BJ (cell line): ENCODE results near the gene PPY. TPM values are rescaled to one million over a fixed set of nuclear protein-coding genes. Genes with fewer than 3 reads are reported as not detected.

ENCODE experiments used
- CTCF ChIA-PET: fragments of 350-600 bp; formaldehyde crosslinking; extraction: SDS; loops from one replicate; lab custom pipeline; 2021; ENCODE audit warnings: antibody characterized with exemption, inconsistent platforms; lab: Yijun Ruan, JAX
- POLR2A ChIA-PET: fragments of 300-600 bp; sonication (Branson Sonifier 250); formaldehyde crosslinking; extraction: SDS; loops from one replicate; lab custom pipeline; 2021; ENCODE audit warnings: antibody characterized with exemption; lab: Charles Lee
- DNase-seq: peaks from one replicate; pipeline ENCODE4 v3.0.0-alpha.2; 2011; ENCODE audit warnings: low read depth
- H3K27me3 ChIP-seq: 2 replicates; pipeline ENCODE4 v1.6.0; 2011; ENCODE audit warnings: low read length; ENCODE audit not compliant: control insufficient read depth, insufficient read depth
- H3K36me3 ChIP-seq: 2 replicates; pipeline ENCODE4 v1.5.1; 2011; ENCODE audit warnings: low read length; ENCODE audit not compliant: control insufficient read depth, insufficient read depth
- H3K4me3 ChIP-seq: 2 replicates; pipeline ENCODE4 v1.5.1; 2011; ENCODE audit warnings: low read depth, mild to moderate bottlenecking, control low read depth, low read length
- polyA plus RNA-seq: library from polyadenylated mRNA; depleted of rRNA; stranded (reverse); fragments of >200 nt; gene quantifications from 2 replicates; pipeline ENCODE4 v1.2.3, GENCODE V29; 2011
- TF ChIP-seq, protein P1 (sequence below): IDR thresholded peaks from 2 replicates; pipeline ENCODE4 v1.5.1; 2011; ENCODE audit warnings: low read depth, mild to moderate bottlenecking, control low read depth, inconsistent platforms, low read length, moderate library complexity; ENCODE audit not compliant: insufficient read depth

The PPY gene
- polyA plus RNA-seq, 1 experiment = not detected

DNA sequence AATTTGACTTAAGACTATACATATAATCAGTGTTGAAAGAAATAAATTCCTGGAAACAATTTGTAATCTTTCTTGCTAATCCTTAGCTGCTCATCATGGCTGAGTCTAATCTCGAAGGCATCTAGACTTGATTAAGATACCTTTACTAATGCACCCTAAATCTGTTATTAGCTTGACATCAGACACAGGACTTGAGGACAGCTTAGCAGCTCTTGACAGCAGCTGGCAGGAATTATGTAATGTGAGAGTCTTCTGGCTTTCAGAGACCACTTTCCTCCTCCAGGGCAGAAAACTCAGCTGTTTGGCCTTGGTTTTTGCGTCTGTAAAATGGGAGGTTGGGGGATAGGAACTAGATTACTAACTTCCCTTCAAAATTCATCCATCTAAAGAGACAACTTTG, 27.8 kb downstream of the PPY start:
- Histone ChIP-seq H3K36me3 (no peaks in the 10 kb centered on the region), H3K4me3 (no peak overlapping the region), H3K27me3 (peaks cover 16% of the 10 kb centered on the region)
- POLR2A ChIA-PET = no interaction called here
- TF ChIP-seq, protein P1, sequence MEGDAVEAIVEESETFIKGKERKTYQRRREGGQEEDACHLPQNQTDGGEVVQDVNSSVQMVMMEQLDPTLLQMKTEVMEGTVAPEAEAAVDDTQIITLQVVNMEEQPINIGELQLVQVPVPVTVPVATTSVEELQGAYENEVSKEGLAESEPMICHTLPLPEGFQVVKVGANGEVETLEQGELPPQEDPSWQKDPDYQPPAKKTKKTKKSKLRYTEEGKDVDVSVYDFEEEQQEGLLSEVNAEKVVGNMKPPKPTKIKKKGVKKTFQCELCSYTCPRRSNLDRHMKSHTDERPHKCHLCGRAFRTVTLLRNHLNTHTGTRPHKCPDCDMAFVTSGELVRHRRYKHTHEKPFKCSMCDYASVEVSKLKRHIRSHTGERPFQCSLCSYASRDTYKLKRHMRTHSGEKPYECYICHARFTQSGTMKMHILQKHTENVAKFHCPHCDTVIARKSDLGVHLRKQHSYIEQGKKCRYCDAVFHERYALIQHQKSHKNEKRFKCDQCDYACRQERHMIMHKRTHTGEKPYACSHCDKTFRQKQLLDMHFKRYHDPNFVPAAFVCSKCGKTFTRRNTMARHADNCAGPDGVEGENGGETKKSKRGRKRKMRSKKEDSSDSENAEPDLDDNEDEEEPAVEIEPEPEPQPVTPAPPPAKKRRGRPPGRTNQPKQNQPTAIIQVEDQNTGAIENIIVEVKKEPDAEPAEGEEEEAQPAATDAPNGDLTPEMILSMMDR = no peak
- DNase-seq = no peak
- CTCF ChIA-PET = interaction anchor here (0.7 to 3.1 kb wide), 6 partner anchors 10 to 127 kb away, joined by 3 to 14 read pairs (median 4); no protein-coding TSS in a partner anchor

DNA sequence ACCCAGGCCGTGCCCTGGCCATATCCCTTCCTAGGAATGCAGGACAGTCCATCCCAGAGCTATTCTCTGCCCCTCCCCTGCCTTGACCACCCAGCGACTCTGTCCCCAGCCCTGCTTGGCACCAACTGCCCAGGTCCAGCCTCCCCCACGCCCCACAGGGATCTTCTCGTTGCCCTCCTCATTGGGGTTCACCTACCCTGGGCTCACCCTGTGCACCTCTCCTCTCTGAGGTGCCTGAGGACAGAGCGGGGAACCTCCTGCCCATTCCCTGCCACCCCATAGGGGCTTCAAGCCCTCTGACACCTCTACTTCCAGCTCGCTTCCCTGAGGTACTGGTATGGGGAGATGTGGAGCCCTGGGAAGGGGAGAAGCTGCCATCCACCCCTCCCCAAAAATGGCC, 28.7 kb downstream of the PPY start:
- CTCF ChIA-PET = interaction anchor here (1.1 to 3.1 kb wide), 3 partner anchors 9 to 36 kb away, joined by 4 to 14 read pairs (median 4); no protein-coding TSS in a partner anchor
- H3K4me3 ChIP-seq = no peak overlapping the region
- H3K36me3 ChIP-seq = no peaks in the 10 kb centered on the region
- TF ChIP-seq, protein P1 = no peak
- DNase-seq = no peak
- H3K27me3 ChIP-seq = peaks cover 16% of the 10 kb centered on the region
- POLR2A ChIA-PET = no interaction called here

DNA sequence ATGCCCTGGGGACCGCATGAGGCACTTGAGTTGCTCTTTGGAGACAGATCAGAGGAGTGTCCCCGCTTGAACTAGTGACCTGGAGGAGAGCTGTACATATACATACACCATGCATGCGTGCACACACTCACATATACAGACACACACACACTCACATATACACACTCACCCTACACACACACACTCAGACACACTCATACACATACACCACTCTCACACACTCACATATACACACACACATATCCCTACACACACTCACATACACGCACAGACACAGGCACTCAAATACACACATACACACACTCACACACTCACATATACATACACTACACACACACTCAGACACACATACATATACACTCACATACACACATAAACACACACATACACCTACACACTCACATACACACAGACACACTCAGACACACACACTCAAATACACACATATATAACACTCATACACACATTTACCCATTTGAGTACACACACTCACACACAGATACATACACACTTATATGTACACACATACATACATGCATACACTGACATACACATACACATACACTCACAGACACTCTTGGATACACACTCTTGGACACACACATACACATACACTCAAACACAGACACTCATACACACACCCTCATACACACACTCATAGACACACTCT, 29.5 kb downstream of the PPY start:
- no peak for DNase-seq
- Histone ChIP-seq H3K36me3 (no peaks in the 10 kb centered on the region), H3K27me3 (peaks cover 14% of the 10 kb centered on the region), H3K4me3 (no peak overlapping the region)
- TF ChIP-seq, protein P1 = no peak
- CTCF ChIA-PET = interaction anchor here (1.5 to 3.3 kb wide), 3 partner anchors 15 to 35 kb away, joined by 4 to 39 read pairs (median 14); no protein-coding TSS in a partner anchor
- POLR2A ChIA-PET = no interaction called here

DNA sequence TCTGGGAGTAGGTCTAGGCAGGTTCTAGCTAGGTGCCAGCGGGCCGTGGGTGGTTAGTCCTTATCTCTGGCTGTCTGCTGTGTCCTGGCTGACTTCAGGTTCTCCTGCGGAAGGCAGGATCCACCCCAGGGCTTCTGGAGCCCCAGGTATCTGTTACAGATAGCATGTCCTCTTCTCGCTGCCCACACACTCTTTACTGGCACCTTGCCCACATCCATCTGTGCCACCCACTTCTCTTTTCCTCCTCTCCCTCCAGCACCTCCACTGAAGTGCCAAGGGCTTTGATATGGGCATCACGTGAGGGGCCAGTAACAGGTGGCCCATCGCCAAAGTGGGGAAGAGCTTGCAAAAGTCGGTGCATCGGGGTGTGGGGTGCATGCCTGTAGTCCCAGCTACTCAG, 30.4 kb downstream of the PPY start:
- no peak for DNase-seq
- H3K4me3 ChIP-seq = no peak overlapping the region
- TF ChIP-seq, protein P1 = no peak
- ChIA-PET POLR2A (no interaction called here), CTCF (interaction anchor here (1.5 to 3.8 kb wide), 3 partner anchors 13 to 28 kb away, joined by 4 to 48 read pairs (median 39); no protein-coding TSS in a partner anchor)
- H3K27me3 ChIP-seq = peaks cover 10% of the 10 kb centered on the region
- H3K36me3 ChIP-seq = no peaks in the 10 kb centered on the region

DNA sequence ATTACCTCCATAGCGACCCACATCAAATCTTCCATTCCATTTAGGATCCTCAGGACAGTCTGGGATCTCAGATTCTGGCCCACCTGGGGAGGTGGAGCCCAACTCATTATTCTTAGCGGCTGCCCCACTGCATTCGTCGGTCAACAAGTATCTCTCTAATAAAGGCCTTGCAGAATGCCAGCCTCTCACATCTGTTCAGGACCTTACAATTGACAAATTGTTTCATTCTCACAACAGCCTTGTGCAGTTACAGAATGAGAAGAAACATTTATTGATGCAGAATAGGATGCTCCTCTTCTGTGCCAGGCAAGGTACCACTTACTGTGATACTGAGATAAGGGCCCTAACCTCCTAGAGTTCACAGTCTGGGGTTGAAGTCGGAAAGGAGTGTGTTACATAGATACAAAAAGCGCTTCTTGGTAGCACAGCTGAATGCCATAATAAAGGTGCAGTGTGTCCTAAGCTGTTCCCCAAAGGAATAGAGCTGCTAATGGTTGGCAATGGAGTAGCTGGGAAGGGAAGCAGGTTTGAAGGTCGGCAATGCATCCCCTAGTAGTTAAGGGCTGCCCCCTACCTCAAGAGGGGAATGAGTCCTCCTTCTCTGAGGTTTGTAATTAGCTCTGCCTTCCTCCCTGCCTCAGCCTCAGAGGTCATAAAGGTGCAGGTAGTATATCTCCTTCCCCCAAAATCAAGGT, 32.6 kb downstream of the PPY start:
- Histone ChIP-seq H3K4me3 (no peak overlapping the region), H3K27me3 (peaks cover 7% of the 10 kb centered on the region), H3K36me3 (no peaks in the 10 kb centered on the region)
- POLR2A ChIA-PET = no interaction called here
- TF ChIP-seq, protein P1 = no peak
- no peak for DNase-seq
- CTCF ChIA-PET = interaction anchor here (0.8 to 5.8 kb wide), 27 partner anchors 9 to 258 kb away, joined by 3 to 48 read pairs (median 5); partner anchors contain the start of gene PPY
